IMR-90 (cell line): Measurements from ENCODE around the gene ITGB2. TPM values are rescaled to one million over a fixed set of nuclear protein-coding genes. Genes with fewer than 3 reads are reported as not detected.
A peak's percentile ranks its signal among the peaks of the same experiment; 100 is the strongest.

Experiments used
- ATAC-seq: fragments of 200-7000 bp; cut with Tn5 transposase; 2 replicates; pipeline ENCODE4 v1.9.1; 2020; ENCODE audit warnings: low read depth, mild to moderate bottlenecking, moderate library complexity
- BruUV-seq: library from RNA; stranded (reverse); fragments of 400-500 nt; replicated peaks from 2 replicates; lab custom pipeline; 2021; lab: Mats Ljungman, UMichigan
- CTCF ChIA-PET: fragments of 300-600 bp; formaldehyde crosslinking; extraction: SDS; loops from one replicate; lab custom pipeline; 2021; ENCODE audit warnings: antibody characterized with exemption; lab: Yijun Ruan, JAX
- POLR2A ChIA-PET: fragments of 300-600 bp; sonication (Branson Sonifier 250); formaldehyde crosslinking; loops from one replicate; lab custom pipeline; 2022; ENCODE audit warnings: antibody characterized with exemption; ENCODE audit not compliant: unreplicated experiment; lab: Charles Lee
- DNase-seq: peaks from one replicate; pipeline ENCODE4 v3.0.0; 2013
- H2AFZ ChIP-seq: replicated peaks from 2 replicates; pipeline ENCODE3; 2013; ENCODE audit warnings: low read length, mild to moderate bottlenecking; ENCODE audit not compliant: poor library complexity
- H2AK5ac ChIP-seq: 2 replicates; pipeline ENCODE4 v1.6.1; 2013; ENCODE audit warnings: low read depth, low read length, inconsistent platforms
- H2AK9ac ChIP-seq: replicated peaks from 2 replicates; pipeline ENCODE3; 2013; ENCODE audit warnings: mild to moderate bottlenecking, low read depth, low read length, moderate library complexity; ENCODE audit not compliant: poor library complexity
- H2BK120ac ChIP-seq: 2 replicates; pipeline ENCODE4 v1.6.1; 2013; ENCODE audit warnings: low read depth, low read length, inconsistent platforms
- H2BK15ac ChIP-seq: 3 replicates; pipeline ENCODE4 v1.6.1; 2013; ENCODE audit warnings: low read depth, low read length, inconsistent platforms
- H2BK20ac ChIP-seq: 2 replicates; pipeline ENCODE4 v1.6.1; 2013; ENCODE audit warnings: low read depth, mild to moderate bottlenecking, inconsistent platforms, low read length, moderate library complexity
- H2BK5ac ChIP-seq: 2 replicates; pipeline ENCODE4 v1.6.1; 2013; ENCODE audit warnings: mild to moderate bottlenecking, low read depth, low read length, inconsistent platforms; ENCODE audit not compliant: poor library complexity, severe bottlenecking
- H3K14ac ChIP-seq: replicated peaks from 2 replicates; pipeline ENCODE4 v1.6.1; 2013; ENCODE audit warnings: low read depth, low read length, inconsistent platforms
- H3K18ac ChIP-seq: 2 replicates; pipeline ENCODE4 v1.6.1; 2013; ENCODE audit warnings: low read depth, low read length, control low read depth
- H3K23ac ChIP-seq: 2 replicates; pipeline ENCODE4 v1.6.1; 2013; ENCODE audit warnings: low read depth, low read length, inconsistent platforms
- H3K27ac ChIP-seq: 2 replicates; pipeline ENCODE4 v1.5.1; 2013; ENCODE audit warnings: mild to moderate bottlenecking, control low read depth, low read length; ENCODE audit not compliant: insufficient read depth
- H3K27me3 ChIP-seq: 2 replicates; pipeline ENCODE4 v1.6.1; 2013; ENCODE audit warnings: low read length; ENCODE audit not compliant: control insufficient read depth, insufficient read depth
- H3K36me3 ChIP-seq: 2 replicates; pipeline ENCODE4 v1.6.1; 2013; ENCODE audit warnings: low read length, mixed read lengths; ENCODE audit not compliant: control insufficient read depth, insufficient read depth
- H3K4ac ChIP-seq: 2 replicates; pipeline ENCODE4 v1.6.1; 2013; ENCODE audit warnings: low read depth, low read length, inconsistent platforms
- H3K4me1 ChIP-seq: 2 replicates; pipeline ENCODE4 v1.6.1; 2013; ENCODE audit warnings: low read length, mixed read lengths; ENCODE audit not compliant: control insufficient read depth, insufficient read depth
- H3K4me2 ChIP-seq: 2 replicates; pipeline ENCODE4 v1.6.1; 2013; ENCODE audit warnings: low read depth, mild to moderate bottlenecking, control low read depth, low read length, moderate library complexity
- H3K4me3 ChIP-seq: 2 replicates; pipeline ENCODE4 v1.5.1; 2013; ENCODE audit warnings: low read depth, mild to moderate bottlenecking, control low read depth, low read length, moderate library complexity; ENCODE audit not compliant: insufficient read depth
- H3K56ac ChIP-seq: 2 replicates; pipeline ENCODE4 v1.6.1; 2013; ENCODE audit warnings: low read length, inconsistent platforms; ENCODE audit not compliant: insufficient read depth; ENCODE audit errors: extremely low read depth
- H3K79me1 ChIP-seq, 2 experiments: 2 replicates each; pipeline ENCODE4 v1.6.1; 2013; ENCODE audit warnings: low read length in 2 of 2, inconsistent platforms in 1 of 2, low read depth in 1 of 2
- H3K9ac ChIP-seq: 2 replicates; pipeline ENCODE4 v1.6.1; 2013; ENCODE audit warnings: low read depth, low read length, control low read depth
- H3K9me1 ChIP-seq: 2 replicates; pipeline ENCODE4 v1.6.1; 2013; ENCODE audit warnings: low read length, inconsistent platforms; ENCODE audit not compliant: insufficient read depth
- H3K9me3 ChIP-seq: 2 replicates; pipeline ENCODE4 v1.6.1; 2013; ENCODE audit warnings: low read length; ENCODE audit not compliant: control insufficient read depth, insufficient read depth
- H4K20me1 ChIP-seq: 2 replicates; pipeline ENCODE4 v1.6.1; 2013; ENCODE audit warnings: low read length, inconsistent platforms; ENCODE audit not compliant: insufficient read depth
- H4K5ac ChIP-seq: 2 replicates; pipeline ENCODE4 v1.6.1; 2013; ENCODE audit warnings: mild to moderate bottlenecking, low read depth, low read length, control low read depth
- H4K8ac ChIP-seq, 2 experiments: 2 replicates each; pipeline ENCODE4 v1.6.1; 2013; ENCODE audit warnings: low read depth in 2 of 2, low read length in 2 of 2, control low read depth in 1 of 2, inconsistent platforms in 1 of 2
- H4K91ac ChIP-seq: 2 replicates; pipeline ENCODE4 v1.6.1; 2013; ENCODE audit warnings: low read depth, low read length, inconsistent platforms; ENCODE audit not compliant: insufficient read depth
- BHLHE40 ChIP-seq: fragments of 150-350 bp; IDR thresholded peaks from 2 replicates; pipeline ENCODE4 v1.6.1; 2016; ENCODE audit warnings: mild to moderate bottlenecking, low read depth, low read length
- CEBPB ChIP-seq: IDR thresholded peaks from 2 replicates; pipeline ENCODE4 v1.6.1; 2012; ENCODE audit warnings: low read depth, low read length, improper control_type of control experiment
- CHD1 ChIP-seq: IDR thresholded peaks from 2 replicates; pipeline ENCODE4 v1.6.1; 2012; ENCODE audit warnings: low read depth, low read length, improper control_type of control experiment
- CTCF ChIP-seq: conservative IDR thresholded peaks from 2 replicates; pipeline ENCODE4 v1.5.1; 2012; ENCODE audit warnings: mild to moderate bottlenecking, low read depth, low read length, improper control_type of control experiment
- ELK1 ChIP-seq: fragments of 150-350 bp; IDR thresholded peaks from 2 replicates; pipeline ENCODE4 v1.6.1; 2016; ENCODE audit warnings: low read depth, mild to moderate bottlenecking, low read length, moderate library complexity, borderline replicate concordance
- FOS ChIP-seq: fragments of 150-350 bp; IDR thresholded peaks from 2 replicates; pipeline ENCODE4 v1.6.1; 2016; ENCODE audit warnings: low read depth, low read length
- MAFK ChIP-seq: IDR thresholded peaks from 2 replicates; pipeline ENCODE4 v1.6.1; 2012; ENCODE audit warnings: low read depth, low read length, improper control_type of control experiment
- MAZ ChIP-seq: IDR thresholded peaks from 2 replicates; pipeline ENCODE4 v1.6.1; 2012; ENCODE audit warnings: low read depth, mild to moderate bottlenecking, low read length, improper control_type of control experiment, moderate library complexity, borderline replicate concordance
- MXI1 ChIP-seq: IDR thresholded peaks from 2 replicates; pipeline ENCODE4 v1.6.1; 2012; ENCODE audit warnings: low read depth, mild to moderate bottlenecking, low read length, moderate library complexity, borderline replicate concordance
- NFE2L2 ChIP-seq: fragments of 150-350 bp; IDR thresholded peaks from 2 replicates; pipeline ENCODE4 v1.6.1; 2016; ENCODE audit warnings: low read depth, mild to moderate bottlenecking, low read length
- POLR2A ChIP-seq: IDR thresholded peaks from 2 replicates; pipeline ENCODE4 v1.6.1; 2012; ENCODE audit warnings: mild to moderate bottlenecking, low read depth, low read length
- RAD21 ChIP-seq: IDR thresholded peaks from 2 replicates; pipeline ENCODE4 v1.6.1; 2012; ENCODE audit warnings: low read length, improper control_type of control experiment
- RCOR1 ChIP-seq: IDR thresholded peaks from 2 replicates; pipeline ENCODE4 v1.6.1; 2012; ENCODE audit warnings: mild to moderate bottlenecking, low read length, improper control_type of control experiment; ENCODE audit not compliant: insufficient replicate concordance
- RFX5 ChIP-seq: IDR thresholded peaks from 2 replicates; pipeline ENCODE4 v1.8.0; 2012; ENCODE audit warnings: low read depth, mild to moderate bottlenecking, low read length, moderate library complexity
- SMC3 ChIP-seq: fragments of 150-350 bp; IDR thresholded peaks from 2 replicates; pipeline ENCODE4 v1.6.1; 2016; ENCODE audit warnings: low read depth, mild to moderate bottlenecking, antibody characterized with exemption, low read length, moderate library complexity
- USF2 ChIP-seq: fragments of 150-350 bp; IDR thresholded peaks from 2 replicates; pipeline ENCODE4 v1.6.1; 2017; ENCODE audit warnings: mild to moderate bottlenecking, antibody characterized with exemption, low read length, low read depth
- WGBS, 2 experiments: methylation state at CpG; one replicate each; pipeline versions ENCODE4 v1.1.5 to v1.1.7; 2013; ENCODE audit warnings: missing lambda C conversion rate in 2 of 2; ENCODE audit not compliant: insufficient read length in 1 of 2; ENCODE audit errors: extremely low coverage in 2 of 2; 5-methylcytosine and 5-hydroxymethylcytosine counted together
- dilution Hi-C: fragments of 300-500 bp; cut with HindIII; formaldehyde crosslinking; loops from one replicate; pipeline ENCODE4 v1.14.3; 2018; ENCODE audit warnings: low sequenced_read_pairs; ENCODE audit not compliant: unreplicated experiment
- in situ Hi-C: fragments of 300-500 bp; cut with MboI; formaldehyde crosslinking; loops from 3 replicates; pipeline ENCODE4 v1.14.3; 2019; ENCODE audit warnings: low sequenced_read_pairs, inconsistent platforms, mixed read lengths
- intact Hi-C: fragments of 100-400 bp; cut with micrococcal nuclease; formaldehyde crosslinking; loops from 2 replicates; pipeline ENCODE4 v1.10.0; 2022
- polyA plus RNA-seq, 3 experiments: library from polyadenylated mRNA; depleted of rRNA; stranded (reverse); fragments of >200 nt; gene quantifications; 2 replicates each; pipeline ENCODE4 v1.2.3, GENCODE V29; 2012; ENCODE audit warnings: low replicate concordance in 1 of 3
- total RNA-seq: library from RNA; depleted of rRNA; stranded (reverse); fragments of >200 nt; gene quantifications from 2 replicates; pipeline ENCODE4 v1.2.3, GENCODE V29; 2012

Gene ITGB2
- total and polyA plus RNA-seq, 2 of the 4 experiments (the other 2 are of a cell fraction): 0.14 TPM; not detected in 1

GRCh38 chr21:44901391-44902074 is 19.2 kb downstream of the ITGB2 start:
- DNase-seq (no peak), ATAC-seq (no peak)
- Histone ChIP-seq H2BK5ac (no peak overlapping the region), H3K14ac (no peak overlapping the region), H3K9me1 (peaks cover 15% of the 10 kb centered on the region; the same call in 1 of the 2 replicates), H2AK5ac (no peak overlapping the region), H2AK9ac (peak overlapping the region; percentile 39), H4K20me1 (no peaks in the 10 kb centered on the region), H3K27ac (no peak overlapping the region), H3K9ac (no peak overlapping the region), H3K79me1 (no peaks in the 10 kb centered on the region), H3K36me3 (no peaks in the 10 kb centered on the region), H3K4me1 (no peaks in the 10 kb centered on the region), H2BK20ac (no peak overlapping the region), H4K8ac (no peak overlapping the region), H2AFZ (peak overlapping the region; percentile 29), H4K5ac (no peak overlapping the region), H3K18ac (no peak overlapping the region), H3K9me3 (no peaks in the 10 kb centered on the region), H3K23ac (no peak overlapping the region; the same call in 1 of the 2 replicates), H3K4ac (no peak overlapping the region), H4K91ac (no peak overlapping the region), H2BK15ac (no peak overlapping the region), H3K27me3 (peaks cover 79% of the 10 kb centered on the region), H3K4me3 (no peak overlapping the region), H2BK120ac (no peak overlapping the region), H3K4me2 (no peak overlapping the region), H3K56ac (no peak overlapping the region)
- in situ Hi-C loops: no loop called here
- intact Hi-C loops: no loop called here
- BruUV-seq: no TSS peak
- dilution Hi-C loops: no loop called here
- ChIA-PET POLR2A (no interaction called here), CTCF (no interaction called here)
- TF ChIP-seq FOS: no peak
- TF ChIP-seq CEBPB: no peak
- no peak for TF ChIP-seq BHLHE40
- no peak for TF ChIP-seq RCOR1
- no peak for TF ChIP-seq SMC3
- no peak for TF ChIP-seq RFX5
- TF ChIP-seq MXI1: no peak
- TF ChIP-seq ELK1: no peak
- no peak for TF ChIP-seq MAZ
- TF ChIP-seq CHD1: no peak
- no peak for TF ChIP-seq POLR2A
- no peak for TF ChIP-seq RAD21
- TF ChIP-seq USF2: no peak
- no peak for TF ChIP-seq NFE2L2
- TF ChIP-seq MAFK: no peak
- TF ChIP-seq CTCF: no peak
- 80% methylated on average over 17 of the region's 27 CpGs; no CpG with 5 or more reads in 1 of the 2 experiments for WGBS, 2 experiments
